ENCODE measurements around the gene TTLL11. TPM values are rescaled to one million over a fixed set of nuclear protein-coding genes. Genes with fewer than 3 reads are reported as not detected.
A peak's percentile ranks its signal among the peaks of the same experiment; 100 is the strongest.
"Not testable (repeated sequence)": the region's sequence is repeated elsewhere in the genome, so short reads cannot be mapped to it uniquely, and the experiment has no call there.

TTLL11 gene
- total RNA-seq, 1 donor from 2014 or later: 43.7 TPM

GRCh38 chr9:122076773-122077172 is 16.3 kb downstream of the TTLL11 start:
- no peak for DNase-seq

GRCh38 chr9:122076117-122076516 is 17.0 kb downstream of the TTLL11 start:
- DNase-seq: no peak

- peak; percentile 74 for DNase-seq
These were observed 17.7 kb downstream of the TTLL11 start for GRCh38 chr9:122075135-122076030.

GRCh38 chr9:122071715-122072114 is 21.4 kb downstream of the TTLL11 start:
- no peak for DNase-seq

- no peak for DNase-seq
These were observed 22.2 kb downstream of the TTLL11 start for GRCh38 chr9:122070728-122071515.

- DNase-seq: not testable (repeated sequence)
These were observed 26.4 kb downstream of the TTLL11 start for GRCh38 chr9:122066680-122067079.

GRCh38 chr9:122065923-122066629 is 27.0 kb downstream of the TTLL11 start:
- no peak for DNase-seq

GRCh38 chr9:122060481-122060880 is 32.6 kb downstream of the TTLL11 start:
- DNase-seq: no peak

- DNase-seq: peak; percentile 33
These were observed 33.2 kb downstream of the TTLL11 start for GRCh38 chr9:122059955-122060324.

- DNase-seq: no peak
These were observed 33.7 kb downstream of the TTLL11 start for GRCh38 chr9:122059214-122059954.

GRCh38 chr9:122058709-122059108 is 34.4 kb downstream of the TTLL11 start:
- DNase-seq: no peak

- no peak for DNase-seq
These were observed 35.1 kb downstream of the TTLL11 start for GRCh38 chr9:122058051-122058450.

- DNase-seq: no peak
These were observed 35.9 kb downstream of the TTLL11 start for GRCh38 chr9:122057211-122057610.

- peak; percentile 51 for DNase-seq
These were observed 36.6 kb downstream of the TTLL11 start for GRCh38 chr9:122056484-122056883.

- no peak for DNase-seq
These were observed 37.4 kb downstream of the TTLL11 start for GRCh38 chr9:122055701-122056100.

- DNase-seq: no peak
These were observed 39.3 kb downstream of the TTLL11 start for GRCh38 chr9:122053567-122054350.

- no peak for DNase-seq
These were observed 40.0 kb downstream of the TTLL11 start for GRCh38 chr9:122053064-122053463.

GRCh38 chr9:122051351-122052321 is 41.5 kb downstream of the TTLL11 start:
- no peak for DNase-seq

GRCh38 chr9:122050167-122050566 is 42.9 kb downstream of the TTLL11 start:
- DNase-seq: no peak

GRCh38 chr9:122042056-122042455 is 51.1 kb downstream of the TTLL11 start:
- peak; percentile 71 for DNase-seq

All from tongue (tissue), 2 donors.